ENCODE results near the gene DDI2.

DDI2 gene

DNA sequence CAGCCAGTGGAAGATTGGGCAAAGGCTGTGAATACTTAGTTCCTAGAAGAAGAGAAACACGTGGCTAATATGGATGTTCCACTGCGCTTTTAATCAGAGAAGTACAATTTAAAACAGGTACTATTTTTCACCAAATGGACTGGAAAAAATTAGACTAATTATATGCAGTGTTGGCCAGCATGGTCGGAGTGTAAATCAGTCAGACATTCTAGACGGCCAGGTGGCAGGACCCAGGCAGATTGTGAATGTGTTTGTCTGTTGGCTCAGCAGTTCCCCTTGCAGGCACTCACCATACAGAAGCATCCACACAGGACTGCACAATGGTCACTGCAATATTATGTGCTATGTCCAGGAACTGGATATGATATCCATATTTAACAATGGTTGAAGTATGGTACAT is 94.9 kb downstream of the DDI2 start:
- no peak overlapping the region for H2AFZ ChIP-seq (ENCODE audit: low read depth, low read length, severe bottlenecking)
- no peaks in the 10 kb centered on the region for H4K20me1 ChIP-seq (ENCODE audit: low read depth, low read length)
- H3K4me2 ChIP-seq (ENCODE audit: low read depth, low read length, poor library complexity, severe bottlenecking): no peak overlapping the region
- no peaks in the 10 kb centered on the region for H3K36me3 ChIP-seq (ENCODE audit: low read length)
- H3K4me3 ChIP-seq (ENCODE audit: insufficient read depth, low read length, poor library complexity, severe bottlenecking): no peak overlapping the region
- no peak overlapping the region for H3K9ac ChIP-seq (ENCODE audit: low read length)
- 0 out of 2 replicates have a peak, but pooled peaks cover 2% of the 10 kb centered on the region for H3K79me2 ChIP-seq (ENCODE audit: insufficient read depth, low read length)
- no peaks in the 10 kb centered on the region for H3K9me2 ChIP-seq (replicated peaks; ENCODE audit: insufficient read depth, low read length)
- TF ChIP-seq EZH2phosphoT487 (conservative IDR thresholded peaks at IDR 0.05; ENCODE audit: low read length): no peak
- TF ChIP-seq, protein P1, sequence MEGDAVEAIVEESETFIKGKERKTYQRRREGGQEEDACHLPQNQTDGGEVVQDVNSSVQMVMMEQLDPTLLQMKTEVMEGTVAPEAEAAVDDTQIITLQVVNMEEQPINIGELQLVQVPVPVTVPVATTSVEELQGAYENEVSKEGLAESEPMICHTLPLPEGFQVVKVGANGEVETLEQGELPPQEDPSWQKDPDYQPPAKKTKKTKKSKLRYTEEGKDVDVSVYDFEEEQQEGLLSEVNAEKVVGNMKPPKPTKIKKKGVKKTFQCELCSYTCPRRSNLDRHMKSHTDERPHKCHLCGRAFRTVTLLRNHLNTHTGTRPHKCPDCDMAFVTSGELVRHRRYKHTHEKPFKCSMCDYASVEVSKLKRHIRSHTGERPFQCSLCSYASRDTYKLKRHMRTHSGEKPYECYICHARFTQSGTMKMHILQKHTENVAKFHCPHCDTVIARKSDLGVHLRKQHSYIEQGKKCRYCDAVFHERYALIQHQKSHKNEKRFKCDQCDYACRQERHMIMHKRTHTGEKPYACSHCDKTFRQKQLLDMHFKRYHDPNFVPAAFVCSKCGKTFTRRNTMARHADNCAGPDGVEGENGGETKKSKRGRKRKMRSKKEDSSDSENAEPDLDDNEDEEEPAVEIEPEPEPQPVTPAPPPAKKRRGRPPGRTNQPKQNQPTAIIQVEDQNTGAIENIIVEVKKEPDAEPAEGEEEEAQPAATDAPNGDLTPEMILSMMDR (IDR thresholded peaks at IDR 0.05; ENCODE audit: insufficient read depth, low read length, poor library complexity, severe bottlenecking): no peak
- no peaks in the 10 kb centered on the region for H3K9me3 ChIP-seq (ENCODE audit: insufficient read depth, low read length)
- H3F3A ChIP-seq (ENCODE audit: insufficient read depth): no peaks in the 10 kb centered on the region
- no peak overlapping the region for H3K27ac ChIP-seq (ENCODE audit: low read depth, low read length)
- no peaks in the 10 kb centered on the region for H3K27me3 ChIP-seq (ENCODE audit: low read length)

DNA sequence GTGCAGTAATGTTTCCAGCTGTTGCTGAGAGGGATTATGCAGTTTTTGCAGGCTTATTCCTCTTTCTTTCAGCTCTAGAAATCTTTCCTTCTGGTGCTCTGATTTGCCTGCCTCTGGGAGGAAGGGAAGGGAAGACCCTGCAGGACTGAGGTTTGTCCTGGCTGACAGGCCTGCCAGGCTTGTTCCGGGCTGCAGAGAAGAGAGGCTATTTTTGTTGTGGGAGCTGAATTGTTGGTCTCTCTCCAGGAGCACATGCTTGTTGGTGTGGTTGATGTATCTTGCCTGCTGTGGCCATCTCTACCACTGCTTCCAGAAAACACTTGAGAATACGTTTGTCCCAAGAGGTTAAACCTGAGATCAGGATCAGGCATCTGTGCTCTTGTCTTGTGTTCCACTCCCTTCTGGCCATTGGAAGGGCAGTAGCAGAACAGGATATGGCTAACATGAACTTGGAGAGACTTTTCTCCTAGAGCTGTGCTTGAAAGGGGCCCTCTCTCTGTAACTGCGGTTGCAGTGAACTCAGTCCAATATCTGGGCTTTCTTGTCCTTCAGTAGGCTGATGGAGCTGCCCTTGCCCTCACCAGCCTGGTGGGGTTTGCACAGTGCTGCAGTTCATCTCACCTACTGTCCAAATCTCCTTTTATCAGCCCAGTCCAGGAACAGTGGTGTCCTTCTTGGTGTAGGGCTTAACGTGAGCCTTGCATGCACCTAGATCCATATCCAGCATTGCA is 97.3 kb downstream of the DDI2 start:
- no peaks in the 10 kb centered on the region for H3K9me2 ChIP-seq (replicated peaks; ENCODE audit: insufficient read depth, low read length)
- H3K4me3 ChIP-seq (ENCODE audit: insufficient read depth, low read length, poor library complexity, severe bottlenecking): no peak overlapping the region
- no peaks in the 10 kb centered on the region for H3K9me3 ChIP-seq (ENCODE audit: insufficient read depth, low read length)
- H4K20me1 ChIP-seq (ENCODE audit: low read depth, low read length): no peaks in the 10 kb centered on the region
- H3K9ac ChIP-seq (ENCODE audit: low read length): no peak overlapping the region
- 0 out of 2 replicates have a peak, but pooled peaks cover 2% of the 10 kb centered on the region for H3K79me2 ChIP-seq (ENCODE audit: insufficient read depth, low read length)
- H3K27ac ChIP-seq (ENCODE audit: low read depth, low read length): no peak overlapping the region
- TF ChIP-seq EZH2phosphoT487 (conservative IDR thresholded peaks at IDR 0.05; ENCODE audit: low read length): no peak
- TF ChIP-seq, protein P1 (IDR thresholded peaks at IDR 0.05; ENCODE audit: insufficient read depth, low read length, poor library complexity, severe bottlenecking): no peak
- H3F3A ChIP-seq (ENCODE audit: insufficient read depth): no peaks in the 10 kb centered on the region
- no peaks in the 10 kb centered on the region for H3K36me3 ChIP-seq (ENCODE audit: low read length)
- H3K4me2 ChIP-seq (ENCODE audit: low read depth, low read length, poor library complexity, severe bottlenecking): no peak overlapping the region
- no peaks in the 10 kb centered on the region for H3K27me3 ChIP-seq (ENCODE audit: low read length)
- no peak overlapping the region for H2AFZ ChIP-seq (ENCODE audit: low read depth, low read length, severe bottlenecking)

DNA sequence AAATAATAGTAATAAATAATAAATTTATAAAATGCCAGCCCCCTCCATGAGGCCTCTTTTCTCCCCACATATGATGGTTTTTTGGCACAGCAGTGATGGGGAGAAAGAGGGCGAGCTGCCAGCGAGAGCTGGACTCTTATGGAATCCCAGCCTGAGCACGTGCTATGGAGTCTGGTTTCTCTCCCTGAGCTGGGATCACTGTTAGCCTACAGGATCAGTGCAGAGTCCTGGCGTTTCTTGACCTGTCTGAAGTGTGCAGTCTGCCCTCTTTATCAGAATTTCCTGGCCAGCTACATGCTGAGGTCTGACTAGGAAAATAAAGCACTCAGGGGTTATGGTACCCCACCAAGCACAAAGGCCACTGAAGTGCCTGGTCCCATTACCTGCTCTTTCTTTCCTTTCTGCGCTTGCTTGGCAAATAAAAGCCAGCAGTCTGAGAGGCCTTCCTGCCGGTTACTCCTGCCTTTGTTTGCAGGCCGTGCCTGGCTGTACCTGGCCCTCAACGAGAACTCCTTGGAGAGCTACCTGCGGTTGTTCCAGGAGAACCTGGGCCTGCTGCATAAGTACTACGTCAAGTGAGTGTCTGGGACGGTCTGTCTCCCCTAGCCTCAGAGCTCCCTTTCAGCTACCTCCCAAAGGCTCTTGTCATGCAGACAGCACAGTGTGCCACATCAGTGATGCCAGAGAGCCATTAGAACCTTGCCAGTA is 100.3 kb downstream of the DDI2 start:
- Histone ChIP-seq H3F3A (ENCODE audit: insufficient read depth) (no peaks in the 10 kb centered on the region), H3K9ac (ENCODE audit: low read length) (no peak overlapping the region), H3K79me2 (ENCODE audit: insufficient read depth, low read length) (no peaks in the 10 kb centered on the region), H4K20me1 (ENCODE audit: low read depth, low read length) (no peaks in the 10 kb centered on the region), H3K4me3 (ENCODE audit: insufficient read depth, low read length, poor library complexity, severe bottlenecking) (no peak overlapping the region), H2AFZ (ENCODE audit: low read depth, low read length, severe bottlenecking) (no peak overlapping the region), H3K9me3 (ENCODE audit: insufficient read depth, low read length) (no peaks in the 10 kb centered on the region), H3K36me3 (ENCODE audit: low read length) (no peaks in the 10 kb centered on the region), H3K4me2 (ENCODE audit: low read depth, low read length, poor library complexity, severe bottlenecking) (no peak overlapping the region), H3K27me3 (ENCODE audit: low read length) (no peaks in the 10 kb centered on the region), H3K9me2 (replicated peaks; ENCODE audit: insufficient read depth, low read length) (no peaks in the 10 kb centered on the region), H3K27ac (ENCODE audit: low read depth, low read length) (no peak overlapping the region)
- TF ChIP-seq, protein P1 (IDR thresholded peaks at IDR 0.05; ENCODE audit: insufficient read depth, low read length, poor library complexity, severe bottlenecking): no peak
- no peak for TF ChIP-seq EZH2phosphoT487 (conservative IDR thresholded peaks at IDR 0.05; ENCODE audit: low read length)

All from SU-DHL-6 (cell line).